Fibroblast of peridontal ligament (primary cell): Measurements from ENCODE around the gene PALLD.

Source experiments
- DNase-seq: peaks from one replicate; pipeline ENCODE4 v3.0.0-alpha.2; 2010; ENCODE audit errors: extremely low read depth

The PALLD gene

GRCh38 chr4:168731006-168731636 is 234.3 kb downstream of the PALLD start:
- peak; percentile 78 for DNase-seq

GRCh38 chr4:168731706-168732414 is 235.0 kb downstream of the PALLD start:
- DNase-seq: no peak

GRCh38 chr4:168732714-168733113 is 235.9 kb downstream of the PALLD start:
- no peak for DNase-seq

- no peak for DNase-seq
Observed at GRCh38 chr4:168734703-168735678, 238.1 kb downstream of the PALLD start.

DNA sequence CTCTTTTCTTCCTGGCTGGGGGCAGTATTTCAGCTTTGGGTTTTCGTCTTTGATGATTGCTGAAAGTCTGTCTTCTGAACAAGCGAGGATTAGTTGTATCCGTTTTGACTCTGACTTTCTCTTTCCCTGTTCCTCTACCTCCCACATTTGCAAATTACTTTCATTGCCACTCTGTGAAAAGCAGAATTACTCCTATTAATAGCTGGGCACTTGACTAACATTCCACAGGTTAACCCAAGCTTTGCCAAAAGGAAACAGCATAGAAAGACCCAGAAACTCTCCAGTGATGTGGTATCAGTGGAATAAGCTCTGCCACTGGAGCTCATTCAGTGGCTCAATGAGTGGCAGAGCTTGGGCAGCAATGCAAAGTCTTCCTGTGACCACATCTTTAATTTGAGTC is 238.9 kb downstream of the PALLD start:
- DNase-seq: no peak

DNA sequence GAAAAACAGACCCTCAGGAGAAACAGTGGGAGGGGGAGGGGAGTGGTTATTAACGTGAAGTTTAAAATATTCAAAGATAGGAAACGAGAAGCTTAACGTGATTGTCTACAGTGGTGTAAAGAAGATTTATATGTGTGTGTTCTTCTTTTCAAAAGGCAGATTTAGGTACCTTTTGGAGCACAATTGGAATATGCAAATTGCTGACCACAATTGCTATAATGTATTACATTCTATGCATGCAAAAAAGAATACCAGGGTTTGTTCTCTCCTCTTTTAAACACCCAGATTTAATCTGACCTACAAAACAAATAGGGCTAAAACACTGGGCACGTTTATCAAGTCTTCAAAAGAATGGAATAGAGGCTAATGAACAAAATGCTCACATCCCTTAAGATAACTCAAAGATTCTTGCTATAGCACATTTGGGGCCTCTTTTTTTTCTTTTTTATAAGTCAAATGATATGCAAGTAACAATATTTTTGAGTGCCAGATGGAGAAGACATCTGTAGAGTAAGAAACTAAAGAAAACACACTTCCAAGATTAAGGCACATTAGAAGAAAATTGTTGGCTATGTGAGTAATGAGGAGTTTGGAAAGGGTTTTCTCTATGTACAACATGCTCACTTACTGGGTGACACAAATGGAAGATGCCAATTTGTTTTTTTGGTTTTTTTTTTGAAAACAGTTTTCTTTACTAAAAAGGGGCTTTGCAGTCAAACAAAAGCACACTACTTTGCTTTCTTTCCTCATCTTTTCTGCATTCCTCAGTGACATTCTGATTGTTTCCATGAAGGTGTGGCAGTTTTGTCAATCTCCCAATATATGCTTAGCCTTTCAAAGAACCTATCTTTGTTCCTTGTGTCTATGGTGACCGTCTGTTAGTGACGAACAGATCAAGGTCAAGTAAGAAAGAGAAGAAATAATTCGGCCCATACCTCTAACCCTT is 240.3 kb downstream of the PALLD start:
- DNase-seq: no peak

- DNase-seq: no peak
Observed at GRCh38 chr4:168737806-168738172, 240.9 kb downstream of the PALLD start.

- DNase-seq: no peak
Observed at GRCh38 chr4:168739886-168740285, 243.0 kb downstream of the PALLD start.

DNA sequence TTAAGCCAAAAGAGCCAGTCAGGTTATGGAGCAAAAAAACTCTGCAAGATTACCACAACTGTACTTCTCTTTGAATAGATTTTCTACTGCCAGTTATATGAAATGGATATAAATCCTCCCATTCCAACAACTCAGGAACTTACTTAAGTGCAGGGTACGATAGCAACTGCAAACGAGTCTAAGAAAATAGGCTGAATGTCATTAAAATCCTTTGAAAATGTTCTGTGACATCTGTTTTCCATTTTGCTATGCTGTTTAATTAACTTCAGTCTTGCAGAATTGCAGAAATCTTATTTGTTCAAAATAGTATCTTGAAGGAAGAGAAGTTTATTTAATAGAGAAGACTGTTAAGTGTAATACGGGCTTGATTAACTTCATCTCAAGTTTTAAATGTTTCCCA is 243.8 kb downstream of the PALLD start:
- no peak for DNase-seq

- no peak for DNase-seq
Observed at GRCh38 chr4:168741281-168742173, 244.7 kb downstream of the PALLD start.

- no peak for DNase-seq
Observed at GRCh38 chr4:168743131-168743530, 246.3 kb downstream of the PALLD start.

- peak; percentile 82 for DNase-seq
Observed at GRCh38 chr4:168743601-168744000, 246.7 kb downstream of the PALLD start.

DNA sequence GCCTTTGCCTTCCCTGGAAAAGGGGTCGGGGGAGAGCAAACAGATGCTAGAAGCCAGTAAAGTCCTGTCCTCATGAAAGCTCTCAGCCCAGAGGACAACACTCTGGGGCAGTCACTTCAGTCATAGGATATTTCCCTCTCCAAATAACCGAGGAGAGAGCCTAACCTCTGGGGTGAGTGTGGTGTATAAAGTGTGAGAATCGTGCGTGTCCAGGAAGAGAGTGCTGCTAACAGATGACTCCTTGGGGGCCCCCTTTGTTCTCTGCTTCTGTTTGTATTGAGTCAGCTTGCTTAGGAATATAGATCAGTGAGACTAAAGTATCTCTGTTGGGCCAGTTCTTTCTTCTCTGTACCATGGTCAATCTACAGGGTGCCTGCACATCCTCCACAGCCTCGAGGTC is 247.2 kb downstream of the PALLD start:
- no peak for DNase-seq

DNA sequence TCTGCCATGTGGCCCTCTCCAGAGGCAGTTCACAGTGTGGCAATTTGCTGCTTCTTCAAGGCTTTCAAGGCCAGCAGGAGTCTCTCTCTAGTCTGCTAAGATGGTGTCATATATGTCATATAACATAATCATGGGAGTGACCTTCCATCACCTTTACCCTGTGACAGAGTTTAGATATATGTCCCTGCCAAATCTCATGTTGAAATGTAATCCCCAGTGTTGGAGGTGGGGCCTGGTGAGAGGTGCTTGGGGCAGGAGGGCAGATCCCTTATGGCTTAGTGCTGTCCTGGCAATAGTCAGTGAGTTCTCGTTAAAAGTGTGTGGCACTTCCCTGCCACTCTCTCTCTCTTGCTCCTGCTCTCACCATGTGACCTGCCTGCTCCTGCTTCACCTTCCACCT is 252.0 kb downstream of the PALLD start:
- no peak for DNase-seq

GRCh38 chr4:168751263-168752225 is 254.7 kb downstream of the PALLD start:
- DNase-seq: peak; percentile 88

GRCh38 chr4:168755598-168756477 is 259.0 kb downstream of the PALLD start:
- peak; percentile 23 for DNase-seq

DNA sequence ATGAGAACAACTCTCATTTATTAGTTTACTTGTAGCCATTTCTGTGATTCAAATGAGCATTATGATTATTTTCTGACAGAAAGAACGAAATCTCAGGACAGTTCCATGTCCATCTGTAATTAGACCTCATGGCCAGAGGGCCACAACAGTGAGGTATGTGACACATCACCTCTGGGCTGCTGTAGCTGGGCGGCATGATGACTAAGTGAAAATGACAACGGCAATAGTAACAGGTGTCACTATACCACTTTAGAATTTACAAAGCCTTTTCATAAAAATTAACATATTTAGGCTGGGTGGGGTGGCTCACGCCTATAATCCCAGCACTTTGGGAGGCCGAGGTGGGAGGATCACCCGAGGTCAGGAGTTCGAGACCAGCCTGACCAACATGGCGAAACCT is 260.6 kb downstream of the PALLD start:
- no peak for DNase-seq

GRCh38 chr4:168758351-168758876 is 261.6 kb downstream of the PALLD start:
- peak; percentile 98 for DNase-seq
